Gastrocnemius medialis (tissue), 4 donors: ENCODE data around the gene FYN. TPM values are rescaled to one million over a fixed set of nuclear protein-coding genes. Genes with fewer than 3 reads are reported as not detected.

Experiments used
- ATAC-seq, 2 donors: fragments of 150-250 bp; one replicate each; pipeline ENCODE4 v1.9.1; 2016
- DNase-seq, 2 donors: peaks; one replicate each; pipeline ENCODE4 v3.0.0-alpha.2; 2019
- H3K27ac ChIP-seq, 4 donors: fragments of 200-600 bp; sonication (generic); 1 replicate in 1 of 4; 2 replicates in 3 of 4; pipeline ENCODE4 v1.5.1; 2016 to 2018; ENCODE audit warnings: mild to moderate bottlenecking in 2 of 4, moderate library complexity in 1 of 4
- H3K27me3 ChIP-seq, 3 donors: fragments of 200-600 bp; sonication (generic) in 2 of 3; 1 replicate in 1 of 3; 2 replicates in 2 of 3; pipeline versions ENCODE4 v1.5.1 to v1.6.0; 2016 to 2019; ENCODE audit warnings: mild to moderate bottlenecking in 1 of 3, moderate library complexity in 1 of 3
- H3K36me3 ChIP-seq, 2 donors: fragments of 200-600 bp; sonication (generic) in 1 of 2; one replicate each; pipeline ENCODE4 v1.5.1; 2017 to 2018
- H3K4me1 ChIP-seq, 2 donors: fragments of 200-600 bp; sonication (generic) in 1 of 2; one replicate each; pipeline ENCODE4 v1.5.1; 2016 to 2017; ENCODE audit warnings: mild to moderate bottlenecking in 2 of 2
- H3K4me3 ChIP-seq, 4 donors: fragments of 200-600 bp; sonication (generic) in 3 of 4; 1 replicate in 1 of 4; 2 replicates in 3 of 4; pipeline ENCODE4 v1.5.1; 2016 to 2019; ENCODE audit warnings: mild to moderate bottlenecking in 2 of 4
- H3K9me3 ChIP-seq, 3 donors: fragments of 200-600 bp; sonication (generic) in 2 of 3; 1 replicate in 1 of 3; 2 replicates in 2 of 3; pipeline ENCODE4 v1.5.1; 2016 to 2019
- POLR2A ChIP-seq, 2 donors: fragments of 450-650 bp; IDR thresholded peaks; one replicate each; pipeline ENCODE4 v1.6.1; 2017; ENCODE audit warnings: antibody characterized with exemption in 2 of 2, mild to moderate bottlenecking in 2 of 2, moderate library complexity in 2 of 2
- in situ Hi-C, 4 donors: fragments of 200-750 bp; cut with MboI; loops; one replicate each; pipeline versions ENCODE4 v1.15.0 to v1.8.0; 2017; ENCODE audit warnings: low sequenced_read_pairs in 4 of 4
- intact Hi-C: fragments of 100-400 bp; cut with DNase I; formaldehyde crosslinking; loops from one replicate; pipeline ENCODE4 v1.15.1; 2023; ENCODE audit warnings: low total_unique reads
- total RNA-seq, 4 donors: library from RNA; depleted of rRNA; stranded (reverse); fragments of >200 nt; gene quantifications; one replicate each; pipeline versions ENCODE4 v1.1.0 to v1.2.3, GENCODE V29; 2016
- TF ChIP-seq, protein P1 (sequence below), 5 experiments: fragments of 450-650 bp in 3 of 5; fragments of 200-600 bp in 2 of 5; sonication (generic) in 2 of 5; IDR thresholded peaks in 4 of 5; conservative IDR thresholded peaks in 1 of 5; 1 replicate in 4 of 5; 2 replicates in 1 of 5; pipeline ENCODE4 v1.5.1; 2016 to 2019; ENCODE audit warnings: antibody characterized with exemption in 5 of 5, mild to moderate bottlenecking in 3 of 5, moderate library complexity in 3 of 5

FYN gene
- total RNA-seq, 4 donors from 2014 or later = 9.2 to 36.8 (median 17.0) TPM

DNA sequence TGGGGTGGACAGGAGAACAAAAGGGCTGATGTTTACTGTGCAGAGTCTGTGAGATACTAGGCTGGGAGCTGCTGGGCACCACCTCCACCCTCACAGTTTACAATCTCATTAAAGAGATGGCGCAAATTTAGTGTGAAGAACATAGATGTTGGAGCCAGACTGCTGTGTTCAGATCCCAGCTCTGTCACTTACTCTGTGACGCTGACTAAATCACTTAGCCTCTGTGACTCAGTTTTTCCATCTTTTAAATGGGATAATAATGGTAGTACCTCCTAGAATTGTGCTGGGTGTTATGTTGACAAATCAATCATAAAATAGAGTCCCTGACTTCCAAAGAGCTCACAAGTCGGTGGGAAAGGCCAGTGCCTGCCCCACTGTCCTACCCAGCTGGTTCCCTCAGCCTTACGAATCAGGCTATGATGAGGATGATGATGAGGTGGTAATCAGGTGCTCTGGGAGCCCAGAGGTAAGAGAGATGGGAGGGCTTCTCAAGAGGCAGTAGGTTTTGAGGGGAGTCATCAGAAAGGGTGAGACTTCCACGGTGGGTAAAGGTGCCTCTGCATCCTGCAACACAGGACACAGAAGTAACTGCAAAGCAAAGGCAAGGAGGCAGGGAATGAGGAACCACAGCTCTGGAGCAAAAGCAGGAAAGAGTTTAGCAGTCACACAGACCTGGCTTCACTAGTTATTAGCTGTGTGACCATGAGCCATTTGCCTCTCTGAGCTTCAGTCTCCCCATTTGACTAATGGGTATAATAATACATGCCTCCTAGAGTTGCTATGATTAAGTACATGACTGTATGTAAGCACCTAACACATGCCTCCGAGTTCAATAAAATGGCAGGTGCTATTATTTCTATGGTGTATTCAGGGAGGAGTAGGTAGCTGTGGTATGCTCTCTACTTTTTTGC is 8.9 kb downstream of the FYN start:
- TF ChIP-seq, protein P1, sequence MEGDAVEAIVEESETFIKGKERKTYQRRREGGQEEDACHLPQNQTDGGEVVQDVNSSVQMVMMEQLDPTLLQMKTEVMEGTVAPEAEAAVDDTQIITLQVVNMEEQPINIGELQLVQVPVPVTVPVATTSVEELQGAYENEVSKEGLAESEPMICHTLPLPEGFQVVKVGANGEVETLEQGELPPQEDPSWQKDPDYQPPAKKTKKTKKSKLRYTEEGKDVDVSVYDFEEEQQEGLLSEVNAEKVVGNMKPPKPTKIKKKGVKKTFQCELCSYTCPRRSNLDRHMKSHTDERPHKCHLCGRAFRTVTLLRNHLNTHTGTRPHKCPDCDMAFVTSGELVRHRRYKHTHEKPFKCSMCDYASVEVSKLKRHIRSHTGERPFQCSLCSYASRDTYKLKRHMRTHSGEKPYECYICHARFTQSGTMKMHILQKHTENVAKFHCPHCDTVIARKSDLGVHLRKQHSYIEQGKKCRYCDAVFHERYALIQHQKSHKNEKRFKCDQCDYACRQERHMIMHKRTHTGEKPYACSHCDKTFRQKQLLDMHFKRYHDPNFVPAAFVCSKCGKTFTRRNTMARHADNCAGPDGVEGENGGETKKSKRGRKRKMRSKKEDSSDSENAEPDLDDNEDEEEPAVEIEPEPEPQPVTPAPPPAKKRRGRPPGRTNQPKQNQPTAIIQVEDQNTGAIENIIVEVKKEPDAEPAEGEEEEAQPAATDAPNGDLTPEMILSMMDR (IDR thresholded peaks at IDR 0.05 in 4 of 5, conservative IDR thresholded peaks at IDR 0.05 in 1 of 5) = no peak
- no peak for TF ChIP-seq POLR2A (IDR thresholded peaks at IDR 0.05)
- in situ Hi-C loops (loop anchor here in 1 of 4 donors (25.0 kb wide), 1 partner anchor 127 kb away; no protein-coding TSS in a partner anchor), intact Hi-C loops (no loop called here)
- H3K4me1 ChIP-seq = peaks cover 0 to 3% of the 10 kb centered on the region in 2 donors
- H3K27me3 ChIP-seq = no peaks in the 10 kb centered on the region
- no peaks in the 10 kb centered on the region for H3K36me3 ChIP-seq
- ATAC-seq (no peak), DNase-seq (no peak)
- no peak overlapping the region for H3K27ac ChIP-seq
- H3K4me3 ChIP-seq = no peak overlapping the region
- no peaks in the 10 kb centered on the region for H3K9me3 ChIP-seq

DNA sequence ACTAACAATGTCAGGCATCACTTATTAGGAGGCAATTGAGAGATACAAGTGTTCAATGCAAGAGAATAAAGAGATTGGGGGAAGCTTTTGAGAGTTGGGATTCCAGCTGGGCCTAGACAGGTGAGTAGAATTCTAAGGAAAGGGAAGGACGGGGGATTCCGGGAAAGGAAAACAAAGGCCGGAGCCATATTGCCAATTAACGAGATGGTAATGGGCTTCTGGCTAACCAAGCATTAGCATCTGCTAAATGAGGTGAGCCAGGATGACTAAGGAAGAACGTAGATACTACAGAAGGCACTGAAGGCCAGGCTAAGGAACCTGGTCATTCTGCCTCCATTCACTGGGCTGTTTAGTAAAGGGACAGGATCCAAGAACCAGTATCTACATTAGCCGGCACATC is 10.5 kb downstream of the FYN start:
- Histone ChIP-seq H3K4me3 (no peak overlapping the region), H3K36me3 (no peaks in the 10 kb centered on the region), H3K4me1 (no peaks in the 10 kb centered on the region), H3K9me3 (no peaks in the 10 kb centered on the region), H3K27me3 (no peaks in the 10 kb centered on the region), H3K27ac (no peak overlapping the region)
- ATAC-seq (no peak), DNase-seq (no peak)
- in situ Hi-C loops (loop anchor here in 1 of 4 donors (25.0 kb wide), 1 partner anchor 125 kb away; no protein-coding TSS in a partner anchor), intact Hi-C loops (no loop called here)
- no peak for TF ChIP-seq POLR2A (IDR thresholded peaks at IDR 0.05)
- TF ChIP-seq, protein P1 (IDR thresholded peaks at IDR 0.05 in 4 of 5, conservative IDR thresholded peaks at IDR 0.05 in 1 of 5) = no peak

DNA sequence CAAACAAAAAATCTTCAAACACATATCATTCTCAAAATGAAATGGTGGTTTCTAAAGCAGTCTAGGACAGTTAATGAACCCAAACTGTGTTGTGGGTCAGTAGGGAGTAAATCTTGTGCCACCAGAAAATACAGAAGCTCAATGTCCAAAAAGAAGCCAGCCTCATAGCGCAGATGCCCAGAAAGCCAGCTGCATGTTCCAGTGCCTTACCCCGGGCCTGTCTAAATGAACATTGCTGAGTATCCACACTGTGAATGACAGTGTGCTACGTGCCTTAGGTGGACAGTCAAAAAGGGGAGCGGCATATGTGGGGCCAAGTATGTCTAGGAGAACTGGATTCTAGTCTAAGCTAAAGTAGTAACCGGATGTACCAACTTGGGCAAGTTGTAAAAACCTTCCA is 10.9 kb downstream of the FYN start:
- Histone ChIP-seq H3K36me3 (no peaks in the 10 kb centered on the region), H3K27ac (no peak overlapping the region), H3K4me1 (no peaks in the 10 kb centered on the region), H3K27me3 (no peaks in the 10 kb centered on the region), H3K4me3 (no peak overlapping the region), H3K9me3 (no peaks in the 10 kb centered on the region)
- in situ Hi-C loops = loop anchor here in 1 of 4 donors (25.0 kb wide), 1 partner anchor 125 kb away; no protein-coding TSS in a partner anchor
- TF ChIP-seq, protein P1 (IDR thresholded peaks at IDR 0.05 in 4 of 5, conservative IDR thresholded peaks at IDR 0.05 in 1 of 5) = no peak
- TF ChIP-seq POLR2A (IDR thresholded peaks at IDR 0.05) = no peak
- intact Hi-C loops = no loop called here
- DNase-seq (no peak), ATAC-seq (no peak)

DNA sequence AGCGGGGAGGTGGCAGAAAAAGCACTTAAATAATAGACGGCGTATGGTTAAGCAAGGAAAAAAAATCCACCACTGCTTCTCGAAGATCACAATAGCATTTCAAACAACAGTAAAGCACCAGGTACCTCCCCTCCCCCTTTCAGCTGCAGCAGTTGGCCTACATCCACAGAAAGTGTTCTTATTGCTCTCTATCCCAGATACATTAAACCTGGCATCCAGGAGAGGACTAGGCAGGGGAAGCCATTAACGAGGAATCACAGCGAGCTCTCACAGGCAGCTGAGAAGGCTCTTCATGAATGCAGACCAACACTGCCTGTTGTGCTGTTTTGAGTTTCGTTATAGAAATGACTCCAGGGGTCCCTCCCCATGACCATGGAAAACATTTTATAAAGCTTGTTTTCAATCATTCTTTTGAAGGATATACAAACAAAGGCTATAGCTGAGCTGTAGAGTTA is 11.8 kb downstream of the FYN start:
- Histone ChIP-seq H3K27me3 (no peaks in the 10 kb centered on the region), H3K4me1 (no peaks in the 10 kb centered on the region), H3K27ac (no peak overlapping the region), H3K9me3 (no peaks in the 10 kb centered on the region), H3K36me3 (no peaks in the 10 kb centered on the region), H3K4me3 (no peak overlapping the region)
- in situ Hi-C loops (loop anchor here in 1 of 4 donors (25.0 kb wide), 1 partner anchor 124 kb away; no protein-coding TSS in a partner anchor), intact Hi-C loops (no loop called here)
- ATAC-seq (no peak), DNase-seq (no peak)
- TF ChIP-seq, protein P1 (IDR thresholded peaks at IDR 0.05 in 4 of 5, conservative IDR thresholded peaks at IDR 0.05 in 1 of 5) = no peak
- no peak for TF ChIP-seq POLR2A (IDR thresholded peaks at IDR 0.05)
